Smooth muscle cell (in vitro differentiated cells): ENCODE results near the gene EPHB1. TPM values are rescaled to one million over a fixed set of nuclear protein-coding genes. Genes with fewer than 3 reads are reported as not detected.

Experiments used
- DNase-seq: peaks from one replicate; lab custom pipeline; 2025; ENCODE audit not compliant: unreplicated experiment; lab: John Stamatoyannopoulos, UW
- H2AFZ ChIP-seq: fragments of 200-600 bp; sonication (generic); 2 replicates; pipeline ENCODE4 v1.6.0; 2016; ENCODE audit warnings: antibody characterized with exemption, low read depth, mild to moderate bottlenecking
- H3F3A ChIP-seq: fragments of 200-600 bp; sonication (generic); 2 replicates; pipeline ENCODE4 v1.6.0; 2017; ENCODE audit warnings: antibody characterized with exemption, low read depth
- H3K27ac ChIP-seq: fragments of 200-600 bp; sonication (generic); 2 replicates; pipeline ENCODE4 v1.5.1; 2016; ENCODE audit warnings: low read depth, mild to moderate bottlenecking
- H3K27me3 ChIP-seq: fragments of 200-600 bp; sonication (generic); 2 replicates; pipeline ENCODE4 v1.6.1; 2016; ENCODE audit warnings: low read depth, mild to moderate bottlenecking
- H3K36me3 ChIP-seq: fragments of 200-600 bp; sonication (generic); 2 replicates; pipeline ENCODE4 v1.5.1; 2016; ENCODE audit warnings: low read depth
- H3K4me1 ChIP-seq: fragments of 200-600 bp; sonication (generic); 2 replicates; pipeline ENCODE4 v1.5.1; 2016; ENCODE audit warnings: low read depth
- H3K4me2 ChIP-seq: fragments of 200-600 bp; sonication (generic); 2 replicates; pipeline ENCODE4 v1.6.0; 2016; ENCODE audit warnings: mild to moderate bottlenecking
- H3K4me3 ChIP-seq: fragments of 200-600 bp; sonication (generic); 2 replicates; pipeline ENCODE4 v1.5.1; 2016; ENCODE audit warnings: mild to moderate bottlenecking
- H3K79me2 ChIP-seq: fragments of 200-600 bp; sonication (generic); 2 replicates; pipeline ENCODE4 v1.6.0; 2016; ENCODE audit warnings: low read depth, mild to moderate bottlenecking
- H3K9ac ChIP-seq: fragments of 200-600 bp; sonication (generic); 2 replicates; pipeline ENCODE4 v1.6.0; 2016; ENCODE audit warnings: low read depth
- H3K9me3 ChIP-seq: fragments of 200-600 bp; sonication (generic); replicated peaks from 2 replicates; pipeline ENCODE4 v1.5.1; 2016; ENCODE audit warnings: low read depth
- H4K20me1 ChIP-seq: fragments of 200-600 bp; sonication (generic); 2 replicates; pipeline ENCODE4 v1.6.0; 2016; ENCODE audit warnings: low read depth
- WGBS: methylation state at CpG from one replicate; pipeline ENCODE4 v1.1.7; 2016; ENCODE audit warnings: low lambda C conversion rate; 5-methylcytosine and 5-hydroxymethylcytosine counted together
- polyA plus RNA-seq: library from polyadenylated mRNA; unstranded; fragments of >200 nt; fragmentation: Nextera tagmentation; extraction: Ambion mirVana; gene quantifications from 2 replicates; pipeline ENCODE4 v1.2.1, GENCODE V29; 2016
- total RNA-seq: library from RNA; depleted of rRNA; stranded (reverse); fragments of >200 nt; gene quantifications from 2 replicates; pipeline ENCODE4 v1.2.3, GENCODE V29; 2014
- TF ChIP-seq, protein P1 (sequence below): fragments of 200-600 bp; sonication (generic); IDR thresholded peaks from 2 replicates; pipeline ENCODE4 v1.5.1; 2017; ENCODE audit warnings: borderline replicate concordance, mild to moderate bottlenecking, antibody characterized with exemption; ENCODE audit not compliant: insufficient read depth, poor library complexity, severe bottlenecking

EPHB1 gene
- total and polyA plus RNA-seq, 2 experiments from 2014 or later, result 2.5 to 2.6 TPM

DNA sequence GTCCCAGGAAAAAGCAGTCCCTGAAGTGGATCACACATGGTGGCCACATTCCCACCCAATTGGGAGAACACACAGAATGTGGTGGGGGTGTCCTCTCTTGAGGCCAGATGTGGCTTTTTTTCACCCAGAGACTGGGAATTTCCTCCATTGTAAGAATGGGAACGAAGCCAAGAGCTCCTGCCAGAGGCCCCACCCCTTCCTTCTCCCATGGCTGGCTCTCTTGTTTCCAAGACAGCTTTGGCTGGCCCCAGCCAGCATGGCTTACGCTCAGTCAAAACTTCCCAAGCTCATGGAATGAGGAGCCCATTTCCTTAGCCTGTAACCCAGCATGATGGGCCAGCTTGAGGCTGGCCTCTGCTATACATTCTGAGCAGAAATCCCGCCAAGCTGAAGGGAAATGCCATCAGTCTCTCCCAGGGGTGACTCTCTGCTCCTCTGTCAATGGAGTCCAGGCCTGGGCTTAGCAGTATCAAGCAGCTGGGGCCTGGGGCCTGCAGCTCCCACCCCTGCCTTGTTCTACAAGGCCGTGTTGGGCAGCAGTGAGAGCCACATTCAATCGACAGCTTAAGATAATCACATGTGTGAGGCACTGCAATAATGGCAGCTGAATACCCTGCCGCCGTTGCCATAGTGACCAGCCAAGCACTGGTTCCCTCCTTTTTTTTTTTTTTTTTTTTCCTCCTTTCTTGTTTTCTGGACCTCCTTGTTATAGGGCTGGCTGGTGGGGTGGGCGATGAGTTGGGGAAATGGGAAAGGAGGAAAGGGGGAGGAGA lies 142.4 kb downstream of the EPHB1 start:
- H3K4me1 ChIP-seq, result peaks cover 34% of the 10 kb centered on the region
- no peaks in the 10 kb centered on the region for H4K20me1 ChIP-seq
- no peaks in the 10 kb centered on the region for H3K79me2 ChIP-seq
- H3K4me2 ChIP-seq, result no peak overlapping the region
- no peaks in the 10 kb centered on the region for H3F3A ChIP-seq
- H3K9me3 ChIP-seq, result no peaks in the 10 kb centered on the region
- TF ChIP-seq, protein P1, sequence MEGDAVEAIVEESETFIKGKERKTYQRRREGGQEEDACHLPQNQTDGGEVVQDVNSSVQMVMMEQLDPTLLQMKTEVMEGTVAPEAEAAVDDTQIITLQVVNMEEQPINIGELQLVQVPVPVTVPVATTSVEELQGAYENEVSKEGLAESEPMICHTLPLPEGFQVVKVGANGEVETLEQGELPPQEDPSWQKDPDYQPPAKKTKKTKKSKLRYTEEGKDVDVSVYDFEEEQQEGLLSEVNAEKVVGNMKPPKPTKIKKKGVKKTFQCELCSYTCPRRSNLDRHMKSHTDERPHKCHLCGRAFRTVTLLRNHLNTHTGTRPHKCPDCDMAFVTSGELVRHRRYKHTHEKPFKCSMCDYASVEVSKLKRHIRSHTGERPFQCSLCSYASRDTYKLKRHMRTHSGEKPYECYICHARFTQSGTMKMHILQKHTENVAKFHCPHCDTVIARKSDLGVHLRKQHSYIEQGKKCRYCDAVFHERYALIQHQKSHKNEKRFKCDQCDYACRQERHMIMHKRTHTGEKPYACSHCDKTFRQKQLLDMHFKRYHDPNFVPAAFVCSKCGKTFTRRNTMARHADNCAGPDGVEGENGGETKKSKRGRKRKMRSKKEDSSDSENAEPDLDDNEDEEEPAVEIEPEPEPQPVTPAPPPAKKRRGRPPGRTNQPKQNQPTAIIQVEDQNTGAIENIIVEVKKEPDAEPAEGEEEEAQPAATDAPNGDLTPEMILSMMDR, result no peak
- no peak overlapping the region for H3K27ac ChIP-seq
- no peaks in the 10 kb centered on the region for H3K27me3 ChIP-seq
- H3K4me3 ChIP-seq, result no peak overlapping the region
- H2AFZ ChIP-seq, result no peak overlapping the region
- DNase-seq, result no peak
- 66% methylated on average over 8 of the region's 8 CpGs for WGBS
- H3K9ac ChIP-seq, result no peak overlapping the region
- H3K36me3 ChIP-seq, result no peaks in the 10 kb centered on the region

GRCh38 chr3:134938029-134938525 lies 143.0 kb downstream of the EPHB1 start:
- no peaks in the 10 kb centered on the region for H3K79me2 ChIP-seq
- H2AFZ ChIP-seq, result no peak overlapping the region
- no peak overlapping the region for H3K27ac ChIP-seq

DNA sequence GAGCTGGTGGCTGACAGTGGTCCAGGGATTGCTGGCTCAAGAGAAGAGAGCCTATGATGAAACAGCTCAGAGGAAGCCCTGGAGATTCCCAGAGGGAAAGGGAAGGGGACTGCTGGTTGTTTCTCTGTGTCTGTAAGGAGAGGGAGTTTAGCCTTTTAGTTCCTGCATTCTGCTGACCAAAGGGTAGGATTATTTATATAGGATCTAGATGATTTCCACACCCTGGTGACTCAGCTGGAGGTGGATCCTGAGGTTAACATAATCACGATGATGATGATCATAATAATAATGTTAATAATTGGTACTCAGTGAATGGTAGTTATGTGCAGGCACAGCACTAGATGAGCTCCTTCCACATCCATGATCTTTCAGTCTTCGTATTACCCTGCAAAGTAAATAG lies 144.9 kb downstream of the EPHB1 start:
- no peak overlapping the region for H3K4me2 ChIP-seq
- H3K27ac ChIP-seq, result no peak overlapping the region
- DNase-seq, result no peak
- no peaks in the 10 kb centered on the region for H3F3A ChIP-seq
- H3K36me3 ChIP-seq, result no peaks in the 10 kb centered on the region
- WGBS, result 72% methylated on average over 2 of the region's 2 CpGs
- no peak overlapping the region for H2AFZ ChIP-seq
- no peaks in the 10 kb centered on the region for H3K27me3 ChIP-seq
- H3K79me2 ChIP-seq, result no peaks in the 10 kb centered on the region
- peaks cover 34% of the 10 kb centered on the region for H3K4me1 ChIP-seq
- H4K20me1 ChIP-seq, result no peaks in the 10 kb centered on the region
- no peaks in the 10 kb centered on the region for H3K9me3 ChIP-seq
- H3K4me3 ChIP-seq, result no peak overlapping the region
- no peak overlapping the region for H3K9ac ChIP-seq
- TF ChIP-seq, protein P1, result no peak

More at GRCh38 chr3:134938029-134938525, 143.0 kb downstream of the EPHB1 start:
- Histone ChIP-seq H3K27me3 (no peaks in the 10 kb centered on the region), H3K36me3 (no peaks in the 10 kb centered on the region), H3K4me3 (no peak overlapping the region), H3K9ac (no peak overlapping the region), H3K4me1 (peaks cover 34% of the 10 kb centered on the region), H3K4me2 (no peak overlapping the region), H4K20me1 (no peaks in the 10 kb centered on the region), H3F3A (no peaks in the 10 kb centered on the region), H3K9me3 (no peaks in the 10 kb centered on the region)
- TF ChIP-seq, protein P1, result no peak
- WGBS, result 85% methylated on average over 5 of the region's 5 CpGs
- no peak for DNase-seq

DNA sequence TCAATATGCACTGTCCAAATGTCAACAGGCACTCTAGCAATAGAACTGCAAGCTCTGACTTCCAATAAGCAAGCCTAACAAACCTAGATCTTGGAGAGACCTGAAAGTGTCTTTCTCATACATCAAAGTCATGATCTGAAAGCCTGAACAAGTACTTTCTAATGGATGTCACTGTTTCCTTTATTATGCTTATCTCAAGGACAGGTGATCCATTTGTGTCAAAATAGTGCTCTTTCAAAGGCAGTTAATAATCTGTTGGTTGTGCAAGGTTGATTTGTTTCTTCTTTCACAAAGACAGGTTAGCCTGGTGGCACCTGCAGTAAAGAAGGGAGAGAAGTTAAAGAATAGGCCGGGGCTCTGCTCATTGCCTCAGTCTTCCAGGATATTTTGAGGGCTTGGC lies 146.8 kb downstream of the EPHB1 start:
- Histone ChIP-seq H3F3A (no peaks in the 10 kb centered on the region), H4K20me1 (no peaks in the 10 kb centered on the region), H3K4me1 (peaks cover 18% of the 10 kb centered on the region), H3K4me3 (no peak overlapping the region), H2AFZ (no peak overlapping the region), H3K27ac (no peak overlapping the region), H3K79me2 (no peaks in the 10 kb centered on the region), H3K36me3 (no peaks in the 10 kb centered on the region), H3K9ac (no peak overlapping the region), H3K4me2 (no peak overlapping the region), H3K27me3 (no peaks in the 10 kb centered on the region), H3K9me3 (no peaks in the 10 kb centered on the region)
- TF ChIP-seq, protein P1, result no peak
- no peak for DNase-seq
- WGBS, result 69% methylated on average over 1 of the region's 1 CpG
